ENCODE data around the gene CLHC1.
"Not testable (repeated sequence)": the region's sequence is repeated elsewhere in the genome, so short reads cannot be mapped to it uniquely, and the experiment has no call there.

CLHC1 gene

DNA sequence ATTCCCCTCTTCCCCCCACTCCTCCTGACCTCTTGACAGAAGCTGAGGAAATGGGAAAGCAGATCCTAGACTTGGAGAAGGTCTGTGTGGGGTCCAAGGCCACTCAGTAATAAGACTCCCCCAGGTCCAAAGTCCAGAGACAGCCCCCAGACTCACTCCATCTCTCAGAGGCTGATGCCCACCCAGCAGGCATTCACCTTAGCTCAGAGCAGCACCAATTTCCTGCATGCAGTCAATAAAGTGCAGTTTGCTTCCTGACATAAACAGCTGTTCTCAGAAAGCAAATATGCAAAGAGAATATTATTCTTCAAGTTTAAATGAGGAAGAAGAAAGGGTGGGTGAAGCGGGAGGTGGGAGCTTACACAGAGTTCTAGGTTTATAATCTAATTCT, 97.8 kb downstream of the CLHC1 start:
- Mint-ChIP-seq H3K36me3 (ENCODE audit: low read depth) (no peaks in the 10 kb centered on the region), H3K27me3 (no peaks in the 10 kb centered on the region), H3K4me1 (ENCODE audit: low read depth) (peaks cover 57% of the 10 kb centered on the region), H3K9me3 (no peaks in the 10 kb centered on the region), H3K27ac (peak overlapping the region; percentile 85), H3K4me3 (peak overlapping the region; percentile 52)
- intact Hi-C loops (cut with micrococcal nuclease) = loop anchor here (5.0 kb wide), 1 partner anchor 33 kb away; no protein-coding TSS in a partner anchor

- Mint-ChIP-seq H3K4me1 (ENCODE audit: low read depth) (peaks cover 54% of the 10 kb centered on the region), H3K36me3 (ENCODE audit: low read depth) (no peaks in the 10 kb centered on the region), H3K4me3 (peak overlapping the region; percentile 76), H3K27ac (peak overlapping the region; percentile 85), H3K9me3 (no peaks in the 10 kb centered on the region), H3K27me3 (no peaks in the 10 kb centered on the region)
- intact Hi-C loops (cut with micrococcal nuclease) = loop anchor here (1.0 to 5.0 kb wide), 3 partner anchors 21 to 82 kb away; no protein-coding TSS in a partner anchor
These were observed 98.4 kb downstream of the CLHC1 start for GRCh38 chr2:55133467-55134315.

DNA sequence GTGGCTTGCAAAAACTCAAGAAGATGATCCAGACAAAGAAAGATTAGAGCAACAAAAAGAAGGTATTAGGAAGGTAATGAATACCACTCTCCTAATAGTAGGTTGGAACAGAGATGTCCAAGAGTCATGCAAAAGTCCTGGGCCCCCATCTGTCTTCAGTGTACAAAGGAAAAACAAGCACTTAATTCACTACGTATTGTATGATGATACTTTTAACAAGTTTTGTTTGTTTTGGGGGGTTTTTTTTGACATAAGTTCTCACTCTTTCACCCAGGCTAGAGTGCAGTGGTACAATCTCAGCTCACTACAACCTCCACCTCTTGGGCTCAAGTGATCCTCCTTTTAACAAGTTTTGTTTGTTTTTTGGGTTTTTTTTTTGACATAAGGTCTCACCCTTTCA, 101.2 kb downstream of the CLHC1 start:
- H3K27ac Mint-ChIP-seq = no peak overlapping the region

DNA sequence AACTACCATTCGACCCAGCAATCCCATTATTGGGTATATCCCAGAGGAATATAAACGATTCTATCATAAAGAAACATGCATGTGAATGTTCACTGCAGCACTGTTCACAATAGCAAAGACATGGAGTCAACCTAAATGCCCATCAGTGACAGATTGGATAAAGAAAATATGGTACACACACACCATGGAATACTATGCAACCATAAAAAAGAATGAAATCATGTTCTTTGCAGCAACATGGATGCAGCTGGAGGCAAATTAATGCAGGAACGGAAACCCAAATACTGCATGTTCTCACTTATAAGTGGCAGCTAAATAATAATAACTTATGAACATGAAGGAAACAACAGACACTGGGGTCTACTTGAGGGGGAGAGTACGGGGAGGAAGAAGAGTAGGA, 105.5 kb downstream of the CLHC1 start:
- intact Hi-C loops (cut with micrococcal nuclease); H3K27me3 Mint-ChIP-seq; H3K4me3 Mint-ChIP-seq; H3K36me3 Mint-ChIP-seq (ENCODE audit: low read depth); H3K27ac Mint-ChIP-seq; H3K9me3 Mint-ChIP-seq: not testable (repeated sequence)
- H3K4me1 Mint-ChIP-seq (ENCODE audit: low read depth) = peaks cover 13% of the 10 kb centered on the region

More for the DNA sequence above, 101.2 kb downstream of the CLHC1 start:
- Mint-ChIP-seq H3K4me3 (no peak overlapping the region), H3K36me3 (ENCODE audit: low read depth) (no peaks in the 10 kb centered on the region), H3K4me1 (ENCODE audit: low read depth) (peaks cover 26% of the 10 kb centered on the region), H3K27me3 (no peaks in the 10 kb centered on the region), H3K9me3 (no peaks in the 10 kb centered on the region)
- intact Hi-C loops (cut with micrococcal nuclease) = loop anchor here (5.0 kb wide), 1 partner anchor 36 kb away; no protein-coding TSS in a partner anchor

Data from dendritic cell treated with granulocyte-macrophage colony-stimulating factor and Interleukin-4, amounts not matched to agents 40 ng/mL and 50 ng/mL, for 4 days (primary cell).